ENCODE results near the gene KLHDC7A.

DNA sequence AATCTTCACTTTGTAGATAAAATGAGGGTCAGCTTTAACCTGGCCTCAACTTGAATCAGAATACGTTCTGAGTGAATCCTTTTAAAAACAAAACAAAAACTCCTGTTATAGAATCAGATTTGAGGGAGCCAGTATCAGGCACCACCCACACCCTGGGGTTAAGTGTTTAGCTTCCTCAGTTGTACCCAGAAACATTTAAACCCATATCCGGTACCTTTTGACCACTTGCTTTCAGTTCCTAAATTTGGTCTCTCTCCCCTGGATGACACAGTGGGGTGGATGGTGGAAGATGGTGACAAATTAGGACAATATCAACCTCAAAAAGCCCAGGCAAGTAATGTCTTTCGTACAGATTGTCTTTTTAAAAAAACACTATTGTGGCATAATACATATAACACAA lies 10.4 kb downstream of the KLHDC7A start:
- TF ChIP-seq, protein P1, sequence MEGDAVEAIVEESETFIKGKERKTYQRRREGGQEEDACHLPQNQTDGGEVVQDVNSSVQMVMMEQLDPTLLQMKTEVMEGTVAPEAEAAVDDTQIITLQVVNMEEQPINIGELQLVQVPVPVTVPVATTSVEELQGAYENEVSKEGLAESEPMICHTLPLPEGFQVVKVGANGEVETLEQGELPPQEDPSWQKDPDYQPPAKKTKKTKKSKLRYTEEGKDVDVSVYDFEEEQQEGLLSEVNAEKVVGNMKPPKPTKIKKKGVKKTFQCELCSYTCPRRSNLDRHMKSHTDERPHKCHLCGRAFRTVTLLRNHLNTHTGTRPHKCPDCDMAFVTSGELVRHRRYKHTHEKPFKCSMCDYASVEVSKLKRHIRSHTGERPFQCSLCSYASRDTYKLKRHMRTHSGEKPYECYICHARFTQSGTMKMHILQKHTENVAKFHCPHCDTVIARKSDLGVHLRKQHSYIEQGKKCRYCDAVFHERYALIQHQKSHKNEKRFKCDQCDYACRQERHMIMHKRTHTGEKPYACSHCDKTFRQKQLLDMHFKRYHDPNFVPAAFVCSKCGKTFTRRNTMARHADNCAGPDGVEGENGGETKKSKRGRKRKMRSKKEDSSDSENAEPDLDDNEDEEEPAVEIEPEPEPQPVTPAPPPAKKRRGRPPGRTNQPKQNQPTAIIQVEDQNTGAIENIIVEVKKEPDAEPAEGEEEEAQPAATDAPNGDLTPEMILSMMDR (conservative IDR thresholded peaks at IDR 0.05; ENCODE audit: low read depth, low read length) = no peak
- TF ChIP-seq EZH2 (IDR thresholded peaks at IDR 0.05; ENCODE audit: borderline replicate concordance, low read depth, low read length, poor library complexity, severe bottlenecking) = no peak

Data from A673 (cell line).